Measurements from ENCODE around the gene CTNNB1.

Gene CTNNB1

GRCh38 chr3:41180396-41180795 lies 18.9 kb upstream of the CTNNB1 start:
- no peaks in the 10 kb centered on the region for H3K9me3 Mint-ChIP-seq
- no peaks in the 10 kb centered on the region for H3K4me1 Mint-ChIP-seq
- CTCF ChIA-PET, result no interaction called here
- no peaks in the 10 kb centered on the region for H3K36me3 Mint-ChIP-seq
- no peak overlapping the region for H3K27ac Mint-ChIP-seq
- peaks cover 21% of the 10 kb centered on the region for H3K27me3 Mint-ChIP-seq
- H3K4me3 Mint-ChIP-seq, result no peak overlapping the region
- DNase-seq, result no peak

DNA sequence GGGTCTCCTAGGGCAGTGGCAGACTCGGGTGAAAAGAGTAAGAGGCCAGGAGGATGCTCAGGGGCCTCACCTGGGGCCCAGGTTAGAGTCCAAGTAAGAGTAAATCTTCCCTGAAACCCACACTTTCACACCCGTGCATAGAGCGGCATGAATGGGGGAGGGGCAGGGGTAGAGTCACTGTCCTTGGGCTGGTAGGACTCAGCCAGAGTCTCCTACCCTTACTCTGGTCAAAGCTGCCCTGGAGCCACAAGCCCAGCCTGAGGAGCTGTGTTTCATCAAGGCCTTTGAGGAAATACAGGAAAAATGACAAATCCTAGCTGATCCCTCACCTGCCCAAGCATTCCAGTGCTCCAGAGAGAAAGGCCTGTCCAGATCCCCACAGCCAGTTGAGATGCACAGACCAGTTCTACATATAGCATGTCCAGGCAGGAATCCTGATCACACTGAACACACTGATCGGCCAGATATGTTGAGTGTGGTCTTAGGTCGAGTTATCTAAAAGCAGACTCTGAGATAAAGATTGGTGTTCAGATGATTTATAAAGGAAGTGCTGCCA lies 16.7 kb upstream of the CTNNB1 start:
- H3K9me3 Mint-ChIP-seq, result no peaks in the 10 kb centered on the region
- CTCF ChIA-PET, result no interaction called here
- peaks cover 15% of the 10 kb centered on the region for H3K27me3 Mint-ChIP-seq
- H3K36me3 Mint-ChIP-seq, result no peaks in the 10 kb centered on the region
- DNase-seq, result no peak
- H3K4me1 Mint-ChIP-seq, result no peaks in the 10 kb centered on the region
- H3K27ac Mint-ChIP-seq, result no peak overlapping the region
- H3K4me3 Mint-ChIP-seq, result no peak overlapping the region

GRCh38 chr3:41184394-41184793 lies 14.9 kb upstream of the CTNNB1 start:
- no peak for DNase-seq
- CTCF ChIA-PET, result no interaction called here
- no peaks in the 10 kb centered on the region for H3K9me3 Mint-ChIP-seq
- no peak overlapping the region for H3K27ac Mint-ChIP-seq
- peaks cover 15% of the 10 kb centered on the region for H3K27me3 Mint-ChIP-seq
- H3K36me3 Mint-ChIP-seq, result no peaks in the 10 kb centered on the region
- peaks cover 4% of the 10 kb centered on the region for H3K4me1 Mint-ChIP-seq
- H3K4me3 Mint-ChIP-seq, result no peak overlapping the region

GRCh38 chr3:41186297-41186696 lies 13.0 kb upstream of the CTNNB1 start:
- Mint-ChIP-seq H3K4me1 (peaks cover 9% of the 10 kb centered on the region), H3K27me3 (peaks cover 15% of the 10 kb centered on the region), H3K36me3 (no peaks in the 10 kb centered on the region), H3K27ac (no peak overlapping the region), H3K4me3 (no peak overlapping the region), H3K9me3 (no peaks in the 10 kb centered on the region)
- no peak for DNase-seq
- CTCF ChIA-PET, result no interaction called here

GRCh38 chr3:41188306-41188705 lies 11.0 kb upstream of the CTNNB1 start:
- CTCF ChIA-PET, result no interaction called here
- H3K4me1 Mint-ChIP-seq, result peaks cover 9% of the 10 kb centered on the region
- DNase-seq, result no peak
- H3K36me3 Mint-ChIP-seq, result no peaks in the 10 kb centered on the region
- H3K9me3 Mint-ChIP-seq, result no peaks in the 10 kb centered on the region
- H3K27me3 Mint-ChIP-seq, result peaks cover 19% of the 10 kb centered on the region
- peak overlapping the region; percentile 55 for H3K27ac Mint-ChIP-seq
- H3K4me3 Mint-ChIP-seq, result no peak overlapping the region

DNA sequence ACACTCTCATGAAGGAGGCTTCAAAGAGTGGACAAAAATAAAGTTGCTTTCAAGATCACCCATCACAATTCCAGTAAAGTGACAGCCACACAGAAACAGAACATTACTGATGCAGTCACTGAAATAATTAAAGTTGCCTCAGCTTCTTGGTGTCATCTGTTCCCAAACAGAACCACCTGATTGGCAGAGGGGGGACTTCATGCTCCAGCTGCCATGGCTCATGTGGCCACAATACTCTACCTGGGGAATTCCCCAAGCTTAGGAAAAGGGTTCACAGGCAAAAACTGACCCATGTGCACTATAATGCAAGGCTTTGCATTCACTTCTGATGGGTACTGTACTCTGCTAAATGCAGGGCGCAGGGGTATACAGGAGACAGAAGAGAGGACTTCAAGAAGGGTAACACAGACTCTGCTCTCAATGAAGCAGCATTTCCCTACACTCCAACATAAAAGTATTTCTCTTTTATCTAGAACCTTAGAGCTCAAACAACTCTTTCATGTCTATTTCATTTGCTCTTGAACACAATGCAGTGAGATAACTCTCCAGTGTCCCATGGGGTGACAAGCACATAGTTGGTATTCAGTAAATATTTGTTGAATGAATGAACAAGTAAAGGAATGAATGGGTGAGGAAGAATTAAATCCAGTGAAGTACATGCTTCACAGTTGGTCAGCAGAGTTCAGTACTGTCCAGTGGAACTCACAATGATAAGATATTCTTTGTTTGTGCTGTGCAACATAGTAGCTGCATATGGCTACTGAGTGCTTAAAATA lies 8.6 kb upstream of the CTNNB1 start:
- Mint-ChIP-seq H3K27me3 (peaks cover 14% of the 10 kb centered on the region), H3K4me3 (no peak overlapping the region)

GRCh38 chr3:41192885-41193284 lies 6.4 kb upstream of the CTNNB1 start:
- no peaks in the 10 kb centered on the region for H3K9me3 Mint-ChIP-seq
- no peaks in the 10 kb centered on the region for H3K36me3 Mint-ChIP-seq
- CTCF ChIA-PET, result no interaction called here
- peaks cover 20% of the 10 kb centered on the region for H3K27me3 Mint-ChIP-seq
- no peak overlapping the region for H3K4me3 Mint-ChIP-seq
- peaks cover 9% of the 10 kb centered on the region for H3K4me1 Mint-ChIP-seq
- H3K27ac Mint-ChIP-seq, result no peak overlapping the region
- no peak for DNase-seq

More for the DNA sequence above, 8.6 kb upstream of the CTNNB1 start:
- DNase-seq, result no peak
- CTCF ChIA-PET, result interaction anchor here (0.9 to 1.3 kb wide), 2 partner anchors 12 to 74 kb away, joined by 3 read pairs; no protein-coding TSS in a partner anchor
- Mint-ChIP-seq H3K36me3 (no peaks in the 10 kb centered on the region), H3K27ac (no peak overlapping the region), H3K4me1 (peaks cover 9% of the 10 kb centered on the region), H3K9me3 (no peaks in the 10 kb centered on the region)

- Mint-ChIP-seq H3K27me3 (peaks cover 20% of the 10 kb centered on the region), H3K9me3 (no peaks in the 10 kb centered on the region), H3K36me3 (no peaks in the 10 kb centered on the region), H3K27ac (no peak overlapping the region), H3K4me3 (no peak overlapping the region), H3K4me1 (peaks cover 9% of the 10 kb centered on the region)
- DNase-seq, result no peak
- CTCF ChIA-PET, result no interaction called here
These were observed 5.3 kb upstream of the CTNNB1 start for GRCh38 chr3:41193794-41194539.

GRCh38 chr3:41194701-41195100 lies 4.6 kb upstream of the CTNNB1 start:
- no peaks in the 10 kb centered on the region for H3K9me3 Mint-ChIP-seq
- CTCF ChIA-PET, result no interaction called here
- no peak for DNase-seq
- H3K36me3 Mint-ChIP-seq, result peaks cover 2% of the 10 kb centered on the region
- H3K4me1 Mint-ChIP-seq, result peaks cover 6% of the 10 kb centered on the region
- no peak overlapping the region for H3K27ac Mint-ChIP-seq
- no peak overlapping the region for H3K4me3 Mint-ChIP-seq
- H3K27me3 Mint-ChIP-seq, result peaks cover 19% of the 10 kb centered on the region

DNA sequence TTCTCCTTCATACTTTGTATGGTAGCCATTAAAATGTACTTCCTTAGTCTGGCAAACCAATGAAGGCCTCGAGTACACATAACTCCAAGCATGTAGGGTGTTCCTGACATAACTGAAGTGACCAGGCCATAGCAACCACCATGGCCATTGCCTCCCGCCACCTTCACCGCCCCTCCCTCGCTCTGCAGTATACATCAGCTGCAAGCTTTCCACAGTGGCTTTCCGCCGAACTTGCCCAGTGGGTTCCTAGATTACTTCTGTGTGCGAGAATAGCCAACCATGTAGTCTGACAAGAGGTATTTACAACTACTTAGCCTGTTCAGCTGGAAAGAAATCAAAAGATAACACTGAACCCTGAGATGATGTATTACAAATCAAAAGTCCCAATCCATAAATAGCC lies 3.4 kb upstream of the CTNNB1 start:
- H3K27me3 Mint-ChIP-seq, result peaks cover 16% of the 10 kb centered on the region
- DNase-seq, result no peak
- H3K27ac Mint-ChIP-seq, result no peak overlapping the region
- peaks cover 6% of the 10 kb centered on the region for H3K36me3 Mint-ChIP-seq
- no peaks in the 10 kb centered on the region for H3K9me3 Mint-ChIP-seq
- peaks cover 9% of the 10 kb centered on the region for H3K4me1 Mint-ChIP-seq
- CTCF ChIA-PET, result no interaction called here
- no peak overlapping the region for H3K4me3 Mint-ChIP-seq

DNA sequence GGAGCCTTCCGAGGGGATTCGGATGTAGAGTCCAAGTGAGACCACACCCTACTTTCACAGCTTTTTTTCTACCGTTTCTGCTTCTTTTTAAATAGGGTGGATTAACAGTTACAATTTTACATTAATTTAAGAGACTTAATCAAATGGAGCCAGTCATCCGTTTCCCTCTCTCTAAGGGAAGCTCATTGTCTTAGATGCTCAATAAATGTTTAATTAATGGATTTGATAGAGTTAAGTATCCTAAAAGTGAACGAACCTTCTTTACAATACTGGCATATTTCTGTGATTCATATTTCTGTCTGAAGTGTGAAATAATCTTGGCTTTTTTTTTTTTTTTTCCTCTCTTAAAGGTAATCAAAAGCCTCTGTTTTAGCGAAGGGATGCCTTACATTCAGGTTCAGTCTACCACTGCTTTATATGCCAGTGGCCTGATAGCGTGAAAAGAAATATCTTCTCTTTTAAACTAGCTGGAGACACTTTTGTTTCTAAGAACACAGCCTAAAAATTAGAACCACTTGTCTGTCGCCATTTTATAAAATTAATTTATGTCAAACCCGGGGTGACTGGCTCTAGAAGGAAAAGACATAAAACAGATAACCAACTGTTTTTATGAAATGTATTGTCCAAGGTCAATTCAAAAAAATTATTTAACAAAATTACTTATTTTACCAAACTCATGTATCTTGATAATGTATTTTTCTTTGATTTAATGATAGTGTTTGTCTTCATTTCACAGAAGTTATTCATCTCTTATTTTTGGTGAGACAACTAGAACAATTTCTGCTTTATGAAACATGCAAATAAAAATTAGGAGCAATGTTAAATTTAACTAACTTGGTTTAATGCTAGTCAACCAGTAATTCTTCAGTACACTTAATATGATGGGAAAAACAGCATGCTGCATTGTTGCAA lies 2.5 kb upstream of the CTNNB1 start:
- CTCF ChIA-PET, result interaction anchor here (0.7 to 1.2 kb wide), 2 partner anchors 240 to 552 kb away, joined by 3 to 5 read pairs; no protein-coding TSS in a partner anchor
- H3K4me1 Mint-ChIP-seq, result peaks cover 17% of the 10 kb centered on the region
- no peak for DNase-seq
- no peak overlapping the region for H3K4me3 Mint-ChIP-seq
- H3K27ac Mint-ChIP-seq, result no peak overlapping the region
- H3K9me3 Mint-ChIP-seq, result no peaks in the 10 kb centered on the region
- H3K27me3 Mint-ChIP-seq, result peaks cover 16% of the 10 kb centered on the region
- H3K36me3 Mint-ChIP-seq, result peaks cover 8% of the 10 kb centered on the region

DNA sequence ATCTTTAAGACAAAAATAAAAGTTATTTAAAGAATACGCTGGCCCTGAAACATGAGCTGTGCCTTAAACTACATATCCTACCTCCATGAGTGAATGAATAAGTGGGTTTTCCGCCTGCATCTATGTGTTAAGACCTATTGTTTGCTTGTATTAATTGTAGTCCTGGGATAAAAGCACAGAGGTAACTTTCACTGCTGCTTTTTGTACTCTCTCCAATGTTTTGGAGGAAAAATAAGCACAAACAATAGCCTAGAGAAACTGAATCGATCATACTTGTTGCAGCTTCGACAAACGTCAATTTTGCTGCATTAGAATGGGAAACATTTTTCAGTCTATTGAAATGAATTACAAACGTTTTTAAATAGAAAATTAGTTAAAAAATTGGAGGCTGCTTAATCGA lies 1.3 kb upstream of the CTNNB1 start:
- Mint-ChIP-seq H3K27ac (no peak overlapping the region), H3K27me3 (peaks cover 14% of the 10 kb centered on the region), H3K4me1 (peaks cover 30% of the 10 kb centered on the region)

GRCh38 chr3:41198526-41198925 lies 779 bp upstream of the CTNNB1 start:
- Mint-ChIP-seq H3K9me3 (no peaks in the 10 kb centered on the region), H3K27me3 (peaks cover 12% of the 10 kb centered on the region), H3K4me1 (peaks cover 33% of the 10 kb centered on the region), H3K27ac (peak overlapping the region; percentile 82), H3K4me3 (peak overlapping the region; percentile 85), H3K36me3 (peaks cover 12% of the 10 kb centered on the region)
- DNase-seq, result no peak
- CTCF ChIA-PET, result interaction anchor here (1.2 kb wide), 1 partner anchor 239 kb away, joined by 3 read pairs; no protein-coding TSS in a partner anchor

More for the DNA sequence above, 1.3 kb upstream of the CTNNB1 start:
- CTCF ChIA-PET, result interaction anchor here (1.2 kb wide), 1 partner anchor 239 kb away, joined by 3 read pairs; no protein-coding TSS in a partner anchor
- H3K36me3 Mint-ChIP-seq, result peaks cover 11% of the 10 kb centered on the region
- H3K9me3 Mint-ChIP-seq, result no peaks in the 10 kb centered on the region
- H3K4me3 Mint-ChIP-seq, result peak overlapping the region; percentile 85
- DNase-seq, result no peak
